A673 (cell line): Measurements from ENCODE around the gene CAMSAP1. TPM values are rescaled to one million over a fixed set of nuclear protein-coding genes. Genes with fewer than 3 reads are reported as not detected.

ENCODE experiments used
- BruUV-seq: library from RNA; stranded (reverse); fragments of 400-500 nt; replicated peaks from 2 replicates; lab custom pipeline; 2021; lab: Mats Ljungman, UMichigan
- CTCF ChIA-PET: fragments of 300-600 bp; sonication (Branson Sonifier 250); formaldehyde crosslinking; loops from one replicate; lab custom pipeline; 2022; ENCODE audit warnings: antibody characterized with exemption; lab: Charles Lee
- POLR2A ChIA-PET: fragments of 300-600 bp; sonication (Branson Sonifier 250); formaldehyde crosslinking; loops from one replicate; lab custom pipeline; 2022; ENCODE audit warnings: antibody characterized with exemption; ENCODE audit not compliant: low non-redundant PET; lab: Charles Lee
- DNase-seq: peaks from one replicate; pipeline ENCODE4 v3.0.0-alpha.2; 2015; ENCODE audit warnings: low spot score
- H3K27ac ChIP-seq: fragments of 200-600 bp; sonication (generic); 2 replicates; pipeline ENCODE4 v1.5.1; 2016; ENCODE audit warnings: mixed run types, low read depth, mild to moderate bottlenecking, mixed read lengths, antibody characterized with exemption, low read length; ENCODE audit not compliant: poor library complexity, severe bottlenecking
- H3K27me3 ChIP-seq: fragments of 200-600 bp; sonication (generic); replicated peaks from 2 replicates; pipeline ENCODE4 v1.6.1; 2017; ENCODE audit warnings: mixed run types, low read depth, mild to moderate bottlenecking, mixed read lengths, antibody characterized with exemption, low read length; ENCODE audit not compliant: insufficient read depth, poor library complexity
- H3K36me3 ChIP-seq: fragments of 200-600 bp; sonication (generic); 2 replicates; pipeline ENCODE4 v1.6.1; 2016; ENCODE audit warnings: mixed run types, mild to moderate bottlenecking, mixed read lengths, antibody characterized with exemption, low read length; ENCODE audit not compliant: insufficient read depth, poor library complexity, severe bottlenecking
- H3K4me1 ChIP-seq: fragments of 200-600 bp; sonication (generic); 2 replicates; pipeline ENCODE4 v1.6.1; 2017; ENCODE audit warnings: mixed run types, mild to moderate bottlenecking, mixed read lengths, antibody characterized with exemption, low read length; ENCODE audit not compliant: insufficient read depth, poor library complexity, severe bottlenecking
- H3K4me3 ChIP-seq: fragments of 200-600 bp; sonication (generic); 2 replicates; pipeline ENCODE4 v1.5.1; 2016; ENCODE audit warnings: low read depth, mixed run types, mild to moderate bottlenecking, mixed read lengths, low read length; ENCODE audit not compliant: poor library complexity, severe bottlenecking
- H3K9me3 ChIP-seq: fragments of 200-600 bp; sonication (generic); 2 replicates; pipeline ENCODE4 v1.6.1; 2016; ENCODE audit warnings: mixed run types, low read depth, mild to moderate bottlenecking, mixed read lengths, antibody characterized with exemption, low read length; ENCODE audit not compliant: poor library complexity, severe bottlenecking
- EZH2 ChIP-seq: fragments of 200-600 bp; sonication (generic); IDR thresholded peaks from 2 replicates; pipeline ENCODE4 v1.6.1; 2017; ENCODE audit warnings: borderline replicate concordance, low read depth, mild to moderate bottlenecking, mixed read lengths, antibody characterized with exemption, low read length; ENCODE audit not compliant: poor library complexity, severe bottlenecking
- intact Hi-C: fragments of 100-400 bp; cut with micrococcal nuclease; formaldehyde crosslinking; loops from one replicate; pipeline ENCODE4 v1.10.0; 2022; ENCODE audit not compliant: unreplicated experiment
- total RNA-seq: library from RNA; stranded (reverse); gene quantifications from 2 replicates; pipeline ENCODE4 v1.2.3, GENCODE V29; 2021
- TF ChIP-seq, protein P1 (sequence below): fragments of 300-800, 200-600 bp; sonication (generic); conservative IDR thresholded peaks from 2 replicates; pipeline ENCODE4 v1.5.1; 2017; ENCODE audit warnings: low read depth, mild to moderate bottlenecking, antibody characterized with exemption, low read length, moderate library complexity, mixed read lengths

Gene CAMSAP1
- total RNA-seq, 1 experiment from 2014 or later, result 52.3 TPM

DNA sequence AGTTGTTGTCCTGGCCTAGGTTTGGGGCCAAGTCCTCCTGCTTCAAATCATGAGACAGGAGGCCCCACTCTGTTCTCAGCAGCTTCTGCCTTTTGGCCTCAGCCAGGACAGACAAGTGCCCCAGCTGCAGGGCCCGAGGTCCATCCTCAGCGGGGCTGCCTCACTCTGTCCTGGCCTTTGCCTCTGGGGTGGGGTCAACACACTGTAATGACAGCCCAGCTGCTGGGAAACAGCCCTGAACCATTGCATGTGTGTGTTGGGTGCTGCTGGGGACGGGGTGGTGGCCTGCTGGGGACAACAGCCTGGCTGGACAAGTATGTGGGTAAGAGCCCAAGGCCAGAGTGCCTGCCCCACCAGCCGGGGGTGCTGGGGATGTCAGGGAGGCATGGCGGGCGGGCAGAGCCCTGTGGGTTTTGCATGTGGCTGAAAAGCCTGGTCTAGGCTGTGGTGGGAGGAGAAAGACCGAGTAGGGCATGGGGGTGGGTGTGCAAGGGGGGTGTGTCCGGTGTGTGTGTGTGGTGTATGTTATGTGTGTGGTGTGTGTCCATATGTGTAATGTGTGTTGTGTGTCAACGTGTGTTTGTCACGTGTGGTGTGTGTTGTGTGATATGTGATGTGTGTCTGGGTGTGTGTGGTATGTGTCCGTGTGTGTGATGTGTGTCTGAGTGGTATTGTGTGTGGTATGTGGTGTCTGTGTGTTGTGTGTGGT lies 133.7 kb downstream of the CAMSAP1 start:
- no peak for TF ChIP-seq EZH2
- TF ChIP-seq, protein P1, sequence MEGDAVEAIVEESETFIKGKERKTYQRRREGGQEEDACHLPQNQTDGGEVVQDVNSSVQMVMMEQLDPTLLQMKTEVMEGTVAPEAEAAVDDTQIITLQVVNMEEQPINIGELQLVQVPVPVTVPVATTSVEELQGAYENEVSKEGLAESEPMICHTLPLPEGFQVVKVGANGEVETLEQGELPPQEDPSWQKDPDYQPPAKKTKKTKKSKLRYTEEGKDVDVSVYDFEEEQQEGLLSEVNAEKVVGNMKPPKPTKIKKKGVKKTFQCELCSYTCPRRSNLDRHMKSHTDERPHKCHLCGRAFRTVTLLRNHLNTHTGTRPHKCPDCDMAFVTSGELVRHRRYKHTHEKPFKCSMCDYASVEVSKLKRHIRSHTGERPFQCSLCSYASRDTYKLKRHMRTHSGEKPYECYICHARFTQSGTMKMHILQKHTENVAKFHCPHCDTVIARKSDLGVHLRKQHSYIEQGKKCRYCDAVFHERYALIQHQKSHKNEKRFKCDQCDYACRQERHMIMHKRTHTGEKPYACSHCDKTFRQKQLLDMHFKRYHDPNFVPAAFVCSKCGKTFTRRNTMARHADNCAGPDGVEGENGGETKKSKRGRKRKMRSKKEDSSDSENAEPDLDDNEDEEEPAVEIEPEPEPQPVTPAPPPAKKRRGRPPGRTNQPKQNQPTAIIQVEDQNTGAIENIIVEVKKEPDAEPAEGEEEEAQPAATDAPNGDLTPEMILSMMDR, result no peak
- no TSS peak for BruUV-seq
- Histone ChIP-seq H3K9me3 (no peaks in the 10 kb centered on the region), H3K4me3 (no peak overlapping the region), H3K27me3 (no peaks in the 10 kb centered on the region), H3K4me1 (no peaks in the 10 kb centered on the region), H3K36me3 (no peaks in the 10 kb centered on the region), H3K27ac (no peak overlapping the region)
- DNase-seq, result no peak
- ChIA-PET CTCF (no interaction called here), POLR2A (no interaction called here)
- intact Hi-C loops, result no loop called here

- Histone ChIP-seq H3K9me3 (no peaks in the 10 kb centered on the region), H3K4me3 (no peak overlapping the region), H3K36me3 (no peaks in the 10 kb centered on the region), H3K27me3 (no peaks in the 10 kb centered on the region), H3K27ac (no peak overlapping the region), H3K4me1 (no peaks in the 10 kb centered on the region)
- POLR2A ChIA-PET, result no interaction called here
- CTCF ChIA-PET, result interaction anchor here (0.5 kb wide), 1 partner anchor 285 kb away, joined by 9 read pairs; no protein-coding TSS in a partner anchor
- no peak for DNase-seq
- TF ChIP-seq EZH2, result no peak
- TF ChIP-seq, protein P1, result no peak
- intact Hi-C loops, result no loop called here
- BruUV-seq, result no TSS peak
These were observed 134.4 kb downstream of the CAMSAP1 start for GRCh38 chr9:135772702-135773493.

- intact Hi-C loops, result no loop called here
- DNase-seq, result no peak
These were observed 135.2 kb downstream of the CAMSAP1 start for GRCh38 chr9:135772056-135772646.

More at GRCh38 chr9:135772056-135772646, 135.2 kb downstream of the CAMSAP1 start:
- CTCF ChIA-PET, result no interaction called here
- TF ChIP-seq EZH2, result no peak
- TF ChIP-seq, protein P1, result no peak
- H3K4me1 ChIP-seq, result no peaks in the 10 kb centered on the region
- no peaks in the 10 kb centered on the region for H3K27me3 ChIP-seq
- no peaks in the 10 kb centered on the region for H3K36me3 ChIP-seq
- POLR2A ChIA-PET, result no interaction called here
- H3K27ac ChIP-seq, result no peak overlapping the region
- H3K9me3 ChIP-seq, result no peaks in the 10 kb centered on the region
- no TSS peak for BruUV-seq
- no peak overlapping the region for H3K4me3 ChIP-seq
